Frontal cortex (tissue), 4 donors: ENCODE results near the gene TIMP1. TPM values are rescaled to one million over a fixed set of nuclear protein-coding genes. Genes with fewer than 3 reads are reported as not detected.

Source experiments
- DNase-seq, 2 donors: peaks; one replicate each; pipeline ENCODE4 v3.0.0; 2012; ENCODE audit warnings: low spot score in 2 of 2
- FAIRE-seq: peaks from 2 replicates; lab custom pipeline; 2012; peaks lifted over from hg19 to GRCh38; lab: Jason Lieb, UNC
- small RNA-seq: library from RNA; depleted of rRNA; stranded (forward); fragments of <200 nt; gene quantifications from one replicate; pipeline ENCODE3, GENCODE V24; 2014
- total RNA-seq: library from RNA; depleted of rRNA; stranded (reverse); fragments of >200 nt; gene quantifications from one replicate; pipeline ENCODE4 v1.2.3, GENCODE V29; 2014
- donor health status: control.
- donor health status: control.
- donor health status: control.

TIMP1 gene
- total RNA-seq, 1 donor from 2014 or later: 2.9 TPM

DNA sequence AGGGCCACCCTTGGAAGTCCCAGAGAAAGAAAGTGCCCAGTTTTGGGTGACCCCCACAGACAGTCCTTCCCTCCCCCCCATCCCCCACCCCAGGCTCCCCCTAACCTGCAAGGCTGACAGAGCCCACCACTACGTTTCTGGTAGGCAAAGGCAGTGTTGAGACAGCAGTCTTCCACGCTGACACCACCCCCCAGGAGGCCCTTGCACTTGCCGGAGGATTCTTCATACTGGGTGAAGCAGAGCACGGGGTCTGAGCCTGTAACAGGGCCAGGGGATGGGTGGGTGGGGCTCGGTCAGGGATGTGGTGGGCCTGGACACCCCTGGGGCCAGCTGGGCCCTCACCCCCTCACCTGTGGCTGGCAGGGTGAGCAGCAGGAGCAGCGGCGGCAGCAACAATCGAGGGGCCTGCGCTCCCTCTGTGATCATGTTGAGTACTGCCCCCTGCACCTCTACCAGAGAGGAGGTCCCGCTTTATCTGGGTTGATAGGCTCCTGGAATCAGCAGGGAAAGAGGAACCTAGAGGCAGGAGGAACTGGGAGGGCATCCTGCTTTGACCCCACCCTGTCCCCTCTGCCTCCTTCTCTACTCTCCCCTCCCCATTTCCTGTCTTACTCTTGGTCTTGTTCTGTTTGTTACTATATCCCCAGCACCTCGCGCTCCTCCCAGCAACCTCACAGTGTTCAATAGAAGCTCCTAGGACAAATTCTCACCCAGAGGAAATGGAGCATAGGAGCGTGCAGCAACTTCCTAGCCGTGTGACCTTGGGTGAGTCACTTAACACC, 47.4 kb downstream of the TIMP1 start, which contains the start of gene CFP:
CFP (minus strand) TSS at position 512 of the 782 bp plus-strand sequence; CDS start at position 426, 86 bp downstream.
- no peak for DNase-seq
- FAIRE-seq: no peak

DNA sequence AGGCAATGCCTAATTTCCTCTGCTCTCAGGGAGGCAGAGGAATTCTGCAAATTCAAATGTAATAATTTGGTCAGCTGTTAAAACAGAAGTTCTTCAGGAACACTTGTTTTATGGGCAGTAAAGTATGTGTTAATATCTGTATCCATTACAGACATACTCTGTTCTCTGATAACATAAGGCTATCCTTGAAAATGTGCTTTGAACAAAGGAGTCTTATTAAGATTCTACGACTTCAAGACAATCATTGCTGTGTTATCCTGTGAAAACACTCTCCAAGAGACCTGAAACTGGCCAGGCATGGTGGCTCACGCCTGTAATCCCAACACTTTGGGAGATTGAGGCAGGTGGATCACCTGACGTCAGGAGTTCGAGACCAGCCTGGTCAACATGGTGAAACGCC, 49.4 kb downstream of the TIMP1 start:
- DNase-seq: no peak
- no peak for FAIRE-seq

DNA sequence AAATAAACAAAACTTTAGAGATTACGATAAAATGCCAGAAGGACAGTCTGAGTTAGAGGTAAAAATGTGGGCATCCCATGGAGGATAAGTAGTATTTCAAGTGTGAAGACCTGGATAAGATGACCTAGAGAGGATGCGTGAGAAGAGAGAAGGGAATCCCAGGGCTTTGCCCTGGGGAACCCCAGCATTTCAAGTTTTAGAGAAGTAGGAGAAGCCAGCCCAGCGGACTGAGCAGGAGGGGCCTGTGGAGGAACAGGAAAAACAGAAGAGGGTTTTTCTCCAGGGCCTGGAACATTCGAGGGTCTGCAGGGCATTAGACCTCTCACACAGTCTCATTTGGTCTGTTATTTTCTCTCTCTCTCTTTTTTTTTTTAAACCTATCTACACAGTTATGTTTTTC, 50.4 kb downstream of the TIMP1 start:
- DNase-seq: no peak
- FAIRE-seq: no peak

DNA sequence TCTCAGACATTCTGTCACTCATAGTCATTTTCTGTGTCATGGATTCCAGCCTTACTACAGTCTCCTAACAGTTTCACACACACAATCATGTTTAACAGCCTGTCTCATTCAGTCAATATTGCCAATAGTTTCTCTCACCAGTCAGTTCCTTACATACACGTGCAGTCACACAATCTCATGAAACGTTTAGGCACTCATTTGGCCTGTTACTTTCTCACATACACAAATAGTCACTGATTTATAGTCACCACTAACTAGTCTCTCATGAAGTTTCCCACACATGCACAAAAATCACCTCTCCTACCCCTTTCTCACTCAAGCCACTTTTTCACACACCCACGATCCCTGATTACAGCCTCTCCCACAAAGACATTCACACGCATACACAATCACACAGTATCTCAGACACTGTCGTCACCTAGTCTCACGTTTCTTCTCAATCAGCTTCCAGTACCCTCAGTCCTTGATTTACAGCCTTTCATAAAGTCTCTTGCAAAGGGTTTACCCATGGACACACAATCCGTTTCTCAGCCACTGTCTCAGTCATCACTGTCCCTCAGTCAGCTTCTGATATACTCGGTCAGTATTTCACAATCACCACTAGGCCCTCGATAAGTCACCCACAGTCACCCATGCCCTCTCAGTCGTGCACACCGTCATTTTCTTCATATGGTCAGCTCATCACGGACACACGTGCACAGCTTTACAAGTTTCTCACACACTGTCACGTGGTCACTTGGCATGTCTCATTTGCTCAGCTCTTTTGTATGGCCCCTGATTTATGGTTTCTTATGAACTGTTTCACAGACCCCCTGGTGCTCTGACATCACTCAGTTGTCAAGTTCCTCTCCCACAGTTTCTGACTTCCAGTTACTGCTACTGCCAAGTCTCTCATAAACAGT, 51.7 kb downstream of the TIMP1 start:
- DNase-seq: no peak
- no peak for FAIRE-seq

DNA sequence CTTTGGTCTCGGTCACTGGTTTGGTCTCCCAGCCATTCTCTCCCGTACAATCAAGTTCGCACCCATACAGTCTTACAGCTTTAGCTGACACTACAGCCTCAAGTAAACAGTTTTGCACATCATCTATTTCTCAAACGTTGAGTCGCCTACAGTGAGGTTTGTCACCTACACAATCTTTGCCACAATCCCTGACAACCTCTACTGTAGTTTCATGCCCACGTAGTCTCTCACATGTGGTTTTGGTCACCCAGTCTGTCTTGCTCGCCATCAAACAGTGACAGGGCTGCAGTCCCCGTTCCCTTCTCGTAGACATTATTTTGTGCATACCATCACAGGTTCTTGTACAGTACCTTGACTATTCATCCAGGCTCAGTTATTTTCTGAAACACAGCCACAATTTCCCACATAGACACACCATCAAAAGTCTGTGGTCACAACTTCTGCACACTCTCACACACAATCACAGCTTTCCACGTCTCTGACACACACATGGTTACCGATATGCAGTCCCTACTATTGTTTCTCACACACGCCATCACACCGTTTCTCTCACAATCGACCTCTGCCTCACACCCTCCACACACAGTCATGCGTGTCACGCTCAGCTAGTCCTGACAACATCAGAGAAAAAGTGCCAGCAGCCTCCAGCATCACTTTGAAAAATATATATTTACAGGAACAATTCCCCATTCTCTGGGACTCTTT, 52.8 kb downstream of the TIMP1 start:
- no peak for DNase-seq
- FAIRE-seq: no peak

Small RNAs within 50 kb of the gene (small RNA-seq; reads per million reads assigned to genes)
- gene MIR4769: not detected

Other genes with a start within 250 kb of the TIMP1 start
- gene ZNF157, start 211.9 kb upstream of the TIMP1 start, total RNA-seq: 4.9 TPM
- 12.2 TPM for gene ZNF41, start 99.2 kb upstream of the TIMP1 start, total RNA-seq
- gene ARAF, start 21.2 kb upstream of the TIMP1 start, total RNA-seq: 4.5 TPM
- gene SYN1, start 37.4 kb downstream of the TIMP1 start, total RNA-seq: 14.7 TPM
- gene CFP, start 47.5 kb downstream of the TIMP1 start, total RNA-seq: 0.82 TPM
- 17.5 TPM for gene ELK1, start 68.1 kb downstream of the TIMP1 start, total RNA-seq
- gene UXT, start 76.7 kb downstream of the TIMP1 start, total RNA-seq: 86.0 TPM